SU-DHL-6 (cell line): ENCODE data around the gene HPS6.

ENCODE experiments used
- H2AFZ ChIP-seq: fragments of 200-600 bp; sonication (generic); 2 replicates; pipeline ENCODE4 v1.6.1; 2014; ENCODE audit warnings: low read depth, mild to moderate bottlenecking, moderate library complexity, mixed read lengths, antibody characterized with exemption, low read length; ENCODE audit not compliant: severe bottlenecking
- H3F3A ChIP-seq: fragments of 200-600 bp; shearing (Covaris generic); 2 replicates; pipeline ENCODE4 v1.6.0; 2016; ENCODE audit warnings: antibody characterized with exemption, mild to moderate bottlenecking; ENCODE audit not compliant: insufficient read depth
- H3K27ac ChIP-seq: fragments of 200-600 bp; sonication (generic); 2 replicates; pipeline ENCODE4 v1.5.1; 2016; ENCODE audit warnings: low read depth, mild to moderate bottlenecking, low read length, moderate library complexity, mixed read lengths
- H3K27me3 ChIP-seq: fragments of 200-600 bp; sonication (generic), shearing (Covaris generic); 2 replicates; pipeline ENCODE4 v1.6.0; 2014; ENCODE audit warnings: mild to moderate bottlenecking, low read length
- H3K36me3 ChIP-seq: fragments of 200-600 bp; sonication (generic); 2 replicates; pipeline ENCODE4 v1.6.1; 2014; ENCODE audit warnings: mild to moderate bottlenecking, low read length, mixed read lengths
- H3K4me2 ChIP-seq: fragments of 300-600, 200-600 bp; shearing (Covaris generic), sonication (generic); 2 replicates; pipeline ENCODE4 v1.6.0; 2014; ENCODE audit warnings: low read length, low read depth, mild to moderate bottlenecking; ENCODE audit not compliant: poor library complexity, severe bottlenecking
- H3K4me3 ChIP-seq: fragments of 200-600 bp; sonication (generic); 2 replicates; pipeline ENCODE4 v1.5.1; 2014; ENCODE audit warnings: antibody characterized with exemption, low read length, mild to moderate bottlenecking, mixed read lengths; ENCODE audit not compliant: insufficient read depth, poor library complexity, severe bottlenecking
- H3K79me2 ChIP-seq: fragments of 200-600 bp; sonication (generic); 2 replicates; pipeline ENCODE4 v1.6.1; 2014; ENCODE audit warnings: mild to moderate bottlenecking, low read length, moderate library complexity; ENCODE audit not compliant: insufficient read depth
- H3K9ac ChIP-seq: fragments of 200-600 bp; sonication (generic); 2 replicates; pipeline ENCODE4 v1.7.0; 2014; ENCODE audit warnings: mild to moderate bottlenecking, low read length
- H3K9me2 ChIP-seq: fragments of 200-600 bp; sonication (generic); replicated peaks from 2 replicates; pipeline ENCODE4 v1.6.1; 2014; ENCODE audit warnings: low read length; ENCODE audit not compliant: insufficient read depth
- H3K9me3 ChIP-seq: fragments of 200-600 bp; sonication (generic); 2 replicates; pipeline ENCODE4 v1.6.1; 2014; ENCODE audit warnings: low read length, mixed read lengths; ENCODE audit not compliant: insufficient read depth
- H4K20me1 ChIP-seq: fragments of 200-600 bp; sonication (generic); 2 replicates; pipeline ENCODE4 v1.6.1; 2014; ENCODE audit warnings: low read depth, mild to moderate bottlenecking, antibody characterized with exemption, low read length, moderate library complexity, mixed read lengths
- EZH2phosphoT487 ChIP-seq: fragments of 200-600 bp; sonication (generic), shearing (Covaris generic); conservative IDR thresholded peaks from 2 replicates; pipeline ENCODE4 v1.6.1; 2018; ENCODE audit warnings: mild to moderate bottlenecking, antibody characterized with exemption, low read length, moderate library complexity, mixed read lengths
- TF ChIP-seq, protein P1 (sequence below): fragments of 200-600 bp; sonication (generic); IDR thresholded peaks from one replicate; pipeline ENCODE4 v1.5.1; 2017; ENCODE audit warnings: antibody characterized with exemption, mild to moderate bottlenecking, low read length, moderate library complexity; ENCODE audit not compliant: insufficient read depth, poor library complexity, severe bottlenecking

Gene HPS6

DNA sequence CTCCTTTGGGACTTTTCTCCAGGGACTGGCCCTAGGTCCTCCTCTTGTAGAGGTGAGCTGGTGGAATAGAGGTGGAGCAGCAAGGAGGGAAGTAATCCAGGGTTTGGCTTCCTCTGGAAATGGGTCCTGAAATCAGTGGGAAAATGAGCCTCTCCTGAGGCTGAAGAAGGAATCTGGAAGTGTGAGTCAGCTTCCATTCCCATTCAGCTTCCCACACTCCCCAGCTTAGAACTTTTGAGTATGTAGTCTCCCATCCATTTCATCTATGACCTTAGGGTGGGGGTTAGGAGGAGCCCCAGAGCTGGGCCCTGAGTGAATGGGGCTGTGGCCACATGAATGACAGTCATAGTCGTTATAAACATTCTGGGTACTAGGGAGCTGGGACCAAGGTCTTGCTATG, 37.3 kb downstream of the HPS6 start:
- H3K36me3 ChIP-seq, result no peaks in the 10 kb centered on the region
- no peaks in the 10 kb centered on the region for H3F3A ChIP-seq
- no peaks in the 10 kb centered on the region for H3K9me2 ChIP-seq
- H4K20me1 ChIP-seq, result no peaks in the 10 kb centered on the region
- H2AFZ ChIP-seq, result no peak overlapping the region
- no peaks in the 10 kb centered on the region for H3K9me3 ChIP-seq
- H3K79me2 ChIP-seq, result no peaks in the 10 kb centered on the region
- H3K4me3 ChIP-seq, result no peak overlapping the region
- no peak overlapping the region for H3K9ac ChIP-seq
- no peak for TF ChIP-seq EZH2phosphoT487
- TF ChIP-seq, protein P1, sequence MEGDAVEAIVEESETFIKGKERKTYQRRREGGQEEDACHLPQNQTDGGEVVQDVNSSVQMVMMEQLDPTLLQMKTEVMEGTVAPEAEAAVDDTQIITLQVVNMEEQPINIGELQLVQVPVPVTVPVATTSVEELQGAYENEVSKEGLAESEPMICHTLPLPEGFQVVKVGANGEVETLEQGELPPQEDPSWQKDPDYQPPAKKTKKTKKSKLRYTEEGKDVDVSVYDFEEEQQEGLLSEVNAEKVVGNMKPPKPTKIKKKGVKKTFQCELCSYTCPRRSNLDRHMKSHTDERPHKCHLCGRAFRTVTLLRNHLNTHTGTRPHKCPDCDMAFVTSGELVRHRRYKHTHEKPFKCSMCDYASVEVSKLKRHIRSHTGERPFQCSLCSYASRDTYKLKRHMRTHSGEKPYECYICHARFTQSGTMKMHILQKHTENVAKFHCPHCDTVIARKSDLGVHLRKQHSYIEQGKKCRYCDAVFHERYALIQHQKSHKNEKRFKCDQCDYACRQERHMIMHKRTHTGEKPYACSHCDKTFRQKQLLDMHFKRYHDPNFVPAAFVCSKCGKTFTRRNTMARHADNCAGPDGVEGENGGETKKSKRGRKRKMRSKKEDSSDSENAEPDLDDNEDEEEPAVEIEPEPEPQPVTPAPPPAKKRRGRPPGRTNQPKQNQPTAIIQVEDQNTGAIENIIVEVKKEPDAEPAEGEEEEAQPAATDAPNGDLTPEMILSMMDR, result no peak
- no peak overlapping the region for H3K4me2 ChIP-seq
- H3K27me3 ChIP-seq, result no peaks in the 10 kb centered on the region
- H3K27ac ChIP-seq, result no peak overlapping the region

DNA sequence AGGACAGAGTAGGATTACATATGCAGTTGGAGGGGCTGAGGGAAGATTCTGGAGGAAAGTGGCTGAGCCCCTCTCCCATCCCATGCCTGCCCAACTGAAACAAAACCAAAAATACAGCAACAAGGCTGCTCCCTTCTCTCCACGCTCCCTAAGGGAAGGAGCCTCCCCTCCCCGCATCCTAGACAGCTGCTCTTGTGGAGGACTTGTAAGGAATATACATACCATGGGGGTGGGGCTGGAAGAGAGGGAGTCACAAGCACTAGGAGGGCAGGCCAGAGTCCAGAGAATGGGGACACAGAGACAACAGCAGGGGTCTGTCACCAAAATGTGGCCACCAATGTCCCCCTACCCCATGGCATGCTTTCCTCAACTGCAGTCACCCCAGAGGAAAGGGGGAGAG, 41.8 kb downstream of the HPS6 start:
- Histone ChIP-seq H2AFZ (no peak overlapping the region), H3K79me2 (peaks cover 3% of the 10 kb centered on the region; the same call in 1 of the 2 replicates), H3K27me3 (no peaks in the 10 kb centered on the region), H4K20me1 (no peaks in the 10 kb centered on the region), H3K9me3 (no peaks in the 10 kb centered on the region), H3K4me2 (no peak overlapping the region), H3F3A (no peaks in the 10 kb centered on the region), H3K9me2 (no peaks in the 10 kb centered on the region), H3K9ac (no peak overlapping the region), H3K36me3 (no peaks in the 10 kb centered on the region), H3K27ac (no peak overlapping the region), H3K4me3 (no peak overlapping the region)
- TF ChIP-seq, protein P1, result no peak
- no peak for TF ChIP-seq EZH2phosphoT487

DNA sequence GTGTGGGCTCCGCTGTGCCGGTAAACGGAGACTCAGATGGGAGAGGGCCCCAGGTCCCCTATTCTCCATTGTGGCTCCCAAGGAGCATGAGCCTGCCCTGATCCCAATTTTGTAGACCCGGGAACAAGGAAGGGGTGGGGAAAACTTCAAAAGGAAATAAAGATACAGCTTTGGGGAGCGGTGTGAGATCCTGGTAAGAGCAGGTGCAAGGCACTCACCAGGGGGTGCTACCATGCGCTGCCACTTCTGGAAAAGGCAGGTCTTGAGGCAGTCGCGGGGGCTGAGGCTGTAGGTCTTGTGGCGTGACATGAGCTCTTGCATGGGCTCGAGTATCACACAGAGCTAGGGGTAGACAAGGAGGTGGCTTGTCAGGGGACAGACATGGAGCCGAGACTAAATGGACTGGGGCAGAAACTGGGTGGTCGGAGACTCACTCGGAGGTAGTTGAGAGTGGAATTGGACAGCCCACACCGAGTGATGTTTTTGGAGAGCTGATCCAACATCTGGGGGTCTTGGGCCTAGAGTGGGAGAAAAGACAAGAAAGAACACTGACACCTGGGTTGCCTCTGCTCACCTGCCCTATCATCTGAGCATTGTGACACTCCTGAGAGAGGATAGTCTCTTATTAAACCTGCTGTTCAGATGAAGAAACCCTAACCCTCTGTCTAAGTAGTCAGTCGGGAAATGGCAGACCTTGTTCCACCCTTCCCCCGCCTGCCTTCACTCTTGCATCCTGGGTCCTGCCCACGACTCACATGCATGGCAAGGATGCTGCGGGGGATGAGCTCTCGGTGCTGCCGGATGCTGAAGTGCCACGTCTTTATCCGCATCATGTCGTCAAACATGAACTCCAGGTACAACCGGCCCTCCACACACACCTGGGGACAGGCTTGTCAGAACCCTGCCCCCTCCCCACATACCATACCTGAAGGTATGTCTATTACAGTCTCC, 44.3 kb downstream of the HPS6 start:
- Histone ChIP-seq H3K36me3 (no peaks in the 10 kb centered on the region), H3K27me3 (no peaks in the 10 kb centered on the region), H3K9me2 (no peaks in the 10 kb centered on the region), H3K27ac (no peak overlapping the region), H4K20me1 (no peaks in the 10 kb centered on the region; the same call in 1 of the 2 replicates), H3F3A (no peaks in the 10 kb centered on the region), H3K4me2 (no peak overlapping the region), H3K79me2 (peaks cover 26% of the 10 kb centered on the region), H3K4me3 (no peak overlapping the region), H3K9me3 (no peaks in the 10 kb centered on the region), H2AFZ (no peak overlapping the region), H3K9ac (no peak overlapping the region)
- no peak for TF ChIP-seq EZH2phosphoT487
- TF ChIP-seq, protein P1, result no peak
